ENCODE measurements around the gene C15orf61.
A peak's percentile ranks its signal among the peaks of the same experiment; 100 is the strongest.

Gene C15orf61

DNA sequence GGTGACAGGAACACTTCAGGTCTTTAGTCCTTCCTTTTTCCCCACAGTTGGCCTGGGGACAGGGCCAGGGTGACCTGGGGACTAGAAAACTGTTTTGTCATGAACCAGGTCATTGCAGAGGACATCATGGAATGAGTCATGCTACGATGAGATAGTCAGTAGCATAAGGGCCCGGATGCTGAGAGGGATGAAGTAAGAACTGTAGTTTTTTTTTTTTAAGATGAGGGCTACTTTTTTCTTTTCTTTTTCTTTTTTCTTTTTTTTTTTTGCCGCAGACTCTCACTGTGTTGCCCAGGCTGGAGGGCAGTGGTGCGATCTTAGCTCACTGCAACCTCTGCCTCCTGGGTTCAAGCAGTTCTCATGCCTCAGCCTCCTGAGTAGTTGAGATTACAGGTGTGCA, 29.6 kb downstream of the C15orf61 start (continued):
- TF ChIP-seq ZNF777 (tag by site-specific recombination; IDR thresholded peaks at IDR 0.05; ENCODE audit: borderline replicate concordance): no peak
- peak; percentile 43; the same call in 1 of the 2 replicates for TF ChIP-seq PATZ1 (tag by site-specific recombination; IDR thresholded peaks at IDR 0.05)
- TF ChIP-seq SP7 (tag by site-specific recombination; IDR thresholded peaks at IDR 0.05): 0 out of 2 replicates have a peak, but pooled peaks have one; percentile 35
- TF ChIP-seq ZBTB48 (tag by site-specific recombination; IDR thresholded peaks at IDR 0.05): 0 out of 2 replicates have a peak, but pooled peaks have one; percentile 27
- peak; percentile 84 for TF ChIP-seq ZBTB21 (tag by site-specific recombination; IDR thresholded peaks at IDR 0.05)
- TF ChIP-seq, protein P1, sequence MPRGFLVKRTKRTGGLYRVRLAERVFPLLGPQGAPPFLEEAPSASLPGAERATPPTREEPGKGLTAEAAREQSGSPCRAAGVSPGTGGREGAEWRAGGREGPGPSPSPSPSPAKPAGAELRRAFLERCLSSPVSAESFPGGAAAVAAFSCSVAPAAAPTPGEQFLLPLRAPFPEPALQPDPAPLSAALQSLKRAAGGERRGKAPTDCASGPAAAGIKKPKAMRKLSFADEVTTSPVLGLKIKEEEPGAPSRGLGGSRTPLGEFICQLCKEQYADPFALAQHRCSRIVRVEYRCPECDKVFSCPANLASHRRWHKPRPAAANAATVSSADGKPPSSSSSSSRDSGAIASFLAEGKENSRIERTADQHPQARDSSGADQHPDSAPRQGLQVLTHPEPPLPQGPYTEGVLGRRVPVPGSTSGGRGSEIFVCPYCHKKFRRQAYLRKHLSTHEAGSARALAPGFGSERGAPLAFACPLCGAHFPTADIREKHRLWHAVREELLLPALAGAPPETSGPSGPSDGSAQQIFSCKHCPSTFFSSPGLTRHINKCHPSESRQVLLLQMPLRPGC (tag by site-specific recombination; IDR thresholded peaks at IDR 0.05): peak; percentile 63; the same call in 1 of the 2 replicates
- no peak for TF ChIP-seq ZNF350 (tag by site-specific recombination; IDR thresholded peaks at IDR 0.05)
- TF ChIP-seq ZNF626 (tag by site-specific recombination; IDR thresholded peaks at IDR 0.05): no peak
- 0 out of 2 replicates have a peak, but pooled peaks have one; percentile 13 for TF ChIP-seq ZFP37 (tag by site-specific recombination; IDR thresholded peaks at IDR 0.05)
- TF ChIP-seq ZNF24 (tag by site-specific recombination; IDR thresholded peaks at IDR 0.05): peak; percentile 53; the same call in 1 of the 2 replicates
- TF ChIP-seq, protein P2, sequence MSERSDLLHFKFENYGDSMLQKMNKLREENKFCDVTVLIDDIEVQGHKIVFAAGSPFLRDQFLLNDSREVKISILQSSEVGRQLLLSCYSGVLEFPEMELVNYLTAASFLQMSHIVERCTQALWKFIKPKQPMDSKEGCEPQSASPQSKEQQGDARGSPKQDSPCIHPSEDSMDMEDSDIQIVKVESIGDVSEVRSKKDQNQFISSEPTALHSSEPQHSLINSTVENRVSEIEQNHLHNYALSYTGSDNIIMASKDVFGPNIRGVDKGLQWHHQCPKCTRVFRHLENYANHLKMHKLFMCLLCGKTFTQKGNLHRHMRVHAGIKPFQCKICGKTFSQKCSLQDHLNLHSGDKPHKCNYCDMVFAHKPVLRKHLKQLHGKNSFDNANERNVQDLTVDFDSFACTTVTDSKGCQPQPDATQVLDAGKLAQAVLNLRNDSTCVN (tag by site-specific recombination; optimal IDR thresholded peaks at IDR 0.05): no peak

- Histone ChIP-seq H3K4me3 (ENCODE audit: low read depth, low read length) (no peak overlapping the region), H3K9me3 (ENCODE audit: control insufficient read depth, insufficient read depth, low read depth, low read length) (no peaks in the 10 kb centered on the region), H3K27ac (ENCODE audit: extremely low read depth, low read depth, low read length) (no peak overlapping the region), H3K4me1 (ENCODE audit: control insufficient read depth, insufficient read depth, low read length) (peaks cover 31% of the 10 kb centered on the region), H3K36me3 (ENCODE audit: control insufficient read depth in 2 of 2, insufficient read depth in 1 of 2, low read length in 2 of 2) (peaks cover 9 to 16% of the 10 kb centered on the region in 2 experiments; a peak in 2 of 3 replicates)
- POLR2A ChIA-PET: interaction anchor here (1.1 kb wide), 1 partner anchor 204 kb away, joined by 3 read pairs; no protein-coding TSS in a partner anchor
- TF ChIP-seq ZNF785 (tag by site-specific recombination; IDR thresholded peaks at IDR 0.05): no peak
- peak; percentile 98 for TF ChIP-seq ZNF121 (tag by site-specific recombination; IDR thresholded peaks at IDR 0.05)
- CTCF ChIA-PET: interaction anchor here (0.6 to 2.3 kb wide), 2 partner anchors 53 to 94 kb away, joined by 3 to 7 read pairs; no protein-coding TSS in a partner anchor
Observed at GRCh38 chr15:67551207-67551743, 30.3 kb downstream of the C15orf61 start.

- Histone ChIP-seq H3K27ac (ENCODE audit: extremely low read depth, low read depth, low read length) (no peak overlapping the region), H3K4me1 (ENCODE audit: control insufficient read depth, insufficient read depth, low read length) (peaks cover 8% of the 10 kb centered on the region)
- CTCF ChIA-PET: no interaction called here
Observed at GRCh38 chr15:67554580-67554979, 33.6 kb downstream of the C15orf61 start.

More at GRCh38 chr15:67554580-67554979, 33.6 kb downstream of the C15orf61 start:
- Histone ChIP-seq H3K4me3 (ENCODE audit: low read depth, low read length) (no peak overlapping the region), H3K36me3 (ENCODE audit: control insufficient read depth in 2 of 2, insufficient read depth in 1 of 2, low read length in 2 of 2) (peaks cover 13 to 21% of the 10 kb centered on the region in 2 experiments; a peak in 2 of 3 replicates), H3K9me3 (ENCODE audit: control insufficient read depth, insufficient read depth, low read depth, low read length) (no peaks in the 10 kb centered on the region)
- POLR2A ChIA-PET: interaction anchor here (1.2 kb wide), 1 partner anchor 12 kb away, joined by 3 read pairs; the partner anchor contains the start of gene MAP2K5
- TF ChIP-seq ZNF211 (tag by site-specific recombination; IDR thresholded peaks at IDR 0.05; ENCODE audit: low read depth) (no peak), ZNF121 (tag by site-specific recombination; IDR thresholded peaks at IDR 0.05) (no peak), SCRT1 (tag by site-specific recombination; IDR thresholded peaks at IDR 0.05; ENCODE audit: borderline replicate concordance) (peak; percentile 84), EGR2 (tag by site-specific recombination; IDR thresholded peaks at IDR 0.05; ENCODE audit: low read depth) (no peak), ZNF302 (tag by site-specific recombination; IDR thresholded peaks at IDR 0.05; ENCODE audit: low read depth) (no peak), KLF10 (tag by site-specific recombination; IDR thresholded peaks at IDR 0.05) (no peak), ZNF555 (tag by site-specific recombination; conservative IDR thresholded peaks at IDR 0.05) (no peak), ZNF37A (tag by site-specific recombination; IDR thresholded peaks at IDR 0.05) (no peak), GLI2 (tag by site-specific recombination; IDR thresholded peaks at IDR 0.05; ENCODE audit: borderline replicate concordance, low read depth) (no peak), SCRT2 (tag by site-specific recombination; IDR thresholded peaks at IDR 0.05) (peak; percentile 80), YY1 (tag by site-specific recombination; IDR thresholded peaks at IDR 0.05) (no peak), ZNF174 (tag by site-specific recombination; IDR thresholded peaks at IDR 0.05) (no peak)
- TF ChIP-seq, protein P3, sequence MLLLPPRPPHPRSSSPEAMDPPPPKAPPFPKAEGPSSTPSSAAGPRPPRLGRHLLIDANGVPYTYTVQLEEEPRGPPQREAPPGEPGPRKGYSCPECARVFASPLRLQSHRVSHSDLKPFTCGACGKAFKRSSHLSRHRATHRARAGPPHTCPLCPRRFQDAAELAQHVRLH (tag by site-specific recombination; IDR thresholded peaks at IDR 0.05): no peak
